DOHH2 (cell line): ENCODE data around the gene SSPN.

Source experiments
- H3F3A ChIP-seq: fragments of 200-600 bp; sonication (generic), shearing (Covaris generic); 2 replicates; pipeline ENCODE4 v1.6.0; 2016; ENCODE audit warnings: antibody characterized with exemption, mild to moderate bottlenecking; ENCODE audit not compliant: control insufficient read depth, insufficient read depth
- H3K27ac ChIP-seq: fragments of 200-600 bp; sonication (generic); 2 replicates; pipeline ENCODE4 v1.5.1; 2014; ENCODE audit warnings: low read depth, mild to moderate bottlenecking, low read length, moderate library complexity
- H3K27me3 ChIP-seq: fragments of 200-600 bp; sonication (generic); 2 replicates; pipeline ENCODE4 v1.6.1; 2014; ENCODE audit warnings: mild to moderate bottlenecking, low read length, mixed read lengths; ENCODE audit not compliant: control insufficient read depth
- H3K36me3 ChIP-seq: fragments of 200-600 bp; sonication (generic); 2 replicates; pipeline ENCODE4 v1.6.1; 2014; ENCODE audit warnings: mild to moderate bottlenecking, low read length, moderate library complexity, mixed read lengths; ENCODE audit not compliant: control insufficient read depth
- H3K4me1 ChIP-seq: fragments of 200-600 bp; sonication (generic); 2 replicates; pipeline ENCODE4 v1.6.1; 2014; ENCODE audit warnings: mild to moderate bottlenecking, low read length, mixed read lengths; ENCODE audit not compliant: control insufficient read depth
- H3K4me2 ChIP-seq: fragments of 200-600 bp; sonication (generic); 2 replicates; pipeline ENCODE4 v1.6.0; 2014; ENCODE audit warnings: mild to moderate bottlenecking, low read length, moderate library complexity
- H3K4me3 ChIP-seq: fragments of 200-600 bp; sonication (generic); 2 replicates; pipeline ENCODE4 v1.5.1; 2014; ENCODE audit warnings: mild to moderate bottlenecking, low read length, mixed read lengths
- H3K79me2 ChIP-seq: fragments of 200-600 bp; sonication (generic); 2 replicates; pipeline ENCODE4 v1.6.1; 2014; ENCODE audit warnings: mild to moderate bottlenecking, low read length, mixed read lengths; ENCODE audit not compliant: control insufficient read depth
- H3K9me2 ChIP-seq: fragments of 200-600 bp; sonication (generic); replicated peaks from 2 replicates; pipeline ENCODE4 v1.6.1; 2014; ENCODE audit warnings: mild to moderate bottlenecking, low read length, mixed read lengths; ENCODE audit not compliant: control insufficient read depth
- H3K9me3 ChIP-seq: fragments of 200-600 bp; sonication (generic); 2 replicates; pipeline ENCODE4 v1.6.1; 2014; ENCODE audit warnings: antibody characterized with exemption, low read length, mixed read lengths; ENCODE audit not compliant: control insufficient read depth, insufficient read depth
- H4K20me1 ChIP-seq: fragments of 200-600 bp; sonication (generic); 2 replicates; pipeline ENCODE4 v1.6.0; 2014; ENCODE audit warnings: low read depth, mild to moderate bottlenecking, antibody characterized with exemption, low read length, moderate library complexity; ENCODE audit not compliant: control insufficient read depth, insufficient read depth
- EZH2phosphoT487 ChIP-seq: fragments of 200-600 bp; sonication (generic); IDR thresholded peaks from 2 replicates; pipeline ENCODE4 v1.6.1; 2017; ENCODE audit warnings: borderline replicate concordance, mild to moderate bottlenecking, antibody characterized with exemption, low read length, moderate library complexity, mixed read lengths
- TF ChIP-seq, protein P1 (sequence below): fragments of 200-600 bp; sonication (generic); IDR thresholded peaks from one replicate; pipeline ENCODE4 v1.5.1; 2014; ENCODE audit warnings: antibody characterized with exemption, mild to moderate bottlenecking, low read depth, low read length; ENCODE audit not compliant: poor library complexity, severe bottlenecking

Gene SSPN

GRCh38 chr12:26195641-26196420 is 458 bp downstream of the SSPN start:
- Histone ChIP-seq H4K20me1 (no peaks in the 10 kb centered on the region), H3K4me2 (0 out of 2 replicates have a peak overlapping the region, but pooled peaks have one; percentile 6)
- no peak for TF ChIP-seq EZH2phosphoT487
- TF ChIP-seq, protein P1, sequence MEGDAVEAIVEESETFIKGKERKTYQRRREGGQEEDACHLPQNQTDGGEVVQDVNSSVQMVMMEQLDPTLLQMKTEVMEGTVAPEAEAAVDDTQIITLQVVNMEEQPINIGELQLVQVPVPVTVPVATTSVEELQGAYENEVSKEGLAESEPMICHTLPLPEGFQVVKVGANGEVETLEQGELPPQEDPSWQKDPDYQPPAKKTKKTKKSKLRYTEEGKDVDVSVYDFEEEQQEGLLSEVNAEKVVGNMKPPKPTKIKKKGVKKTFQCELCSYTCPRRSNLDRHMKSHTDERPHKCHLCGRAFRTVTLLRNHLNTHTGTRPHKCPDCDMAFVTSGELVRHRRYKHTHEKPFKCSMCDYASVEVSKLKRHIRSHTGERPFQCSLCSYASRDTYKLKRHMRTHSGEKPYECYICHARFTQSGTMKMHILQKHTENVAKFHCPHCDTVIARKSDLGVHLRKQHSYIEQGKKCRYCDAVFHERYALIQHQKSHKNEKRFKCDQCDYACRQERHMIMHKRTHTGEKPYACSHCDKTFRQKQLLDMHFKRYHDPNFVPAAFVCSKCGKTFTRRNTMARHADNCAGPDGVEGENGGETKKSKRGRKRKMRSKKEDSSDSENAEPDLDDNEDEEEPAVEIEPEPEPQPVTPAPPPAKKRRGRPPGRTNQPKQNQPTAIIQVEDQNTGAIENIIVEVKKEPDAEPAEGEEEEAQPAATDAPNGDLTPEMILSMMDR, result no peak

GRCh38 chr12:26196421-26196716 is 996 bp downstream of the SSPN start:
- H4K20me1 ChIP-seq, result no peaks in the 10 kb centered on the region
- no peaks in the 10 kb centered on the region for H3K79me2 ChIP-seq
- TF ChIP-seq EZH2phosphoT487, result no peak
- TF ChIP-seq, protein P1, result no peak
- no peak overlapping the region for H3K4me2 ChIP-seq
- no peak overlapping the region for H3K27ac ChIP-seq
- no peak overlapping the region for H3K4me3 ChIP-seq
- H3K9me3 ChIP-seq, result no peaks in the 10 kb centered on the region
- H3K4me1 ChIP-seq, result no peaks in the 10 kb centered on the region
- no peaks in the 10 kb centered on the region for H3K36me3 ChIP-seq
- no peaks in the 10 kb centered on the region for H3F3A ChIP-seq
- no peaks in the 10 kb centered on the region for H3K9me2 ChIP-seq
- H3K27me3 ChIP-seq, result peaks cover 28% of the 10 kb centered on the region

More at GRCh38 chr12:26195641-26196420, 458 bp downstream of the SSPN start:
- Histone ChIP-seq H3K79me2 (no peaks in the 10 kb centered on the region), H3F3A (no peaks in the 10 kb centered on the region), H3K27me3 (peaks cover 28% of the 10 kb centered on the region), H3K4me3 (no peak overlapping the region), H3K9me3 (no peaks in the 10 kb centered on the region), H3K27ac (no peak overlapping the region), H3K4me1 (no peaks in the 10 kb centered on the region), H3K9me2 (no peaks in the 10 kb centered on the region), H3K36me3 (no peaks in the 10 kb centered on the region)

GRCh38 chr12:26197832-26198231 is 2.5 kb downstream of the SSPN start:
- no peaks in the 10 kb centered on the region for H3K4me1 ChIP-seq
- H3K4me2 ChIP-seq, result no peak overlapping the region
- no peaks in the 10 kb centered on the region for H3F3A ChIP-seq
- H3K9me2 ChIP-seq, result no peaks in the 10 kb centered on the region
- no peaks in the 10 kb centered on the region for H3K79me2 ChIP-seq
- no peak overlapping the region for H3K27ac ChIP-seq
- TF ChIP-seq, protein P1, result no peak
- no peak for TF ChIP-seq EZH2phosphoT487
- H3K9me3 ChIP-seq, result no peaks in the 10 kb centered on the region
- H3K4me3 ChIP-seq, result no peak overlapping the region
- H3K36me3 ChIP-seq, result no peaks in the 10 kb centered on the region
- H3K27me3 ChIP-seq, result peaks cover 28% of the 10 kb centered on the region
- H4K20me1 ChIP-seq, result no peaks in the 10 kb centered on the region
